Measurements from ENCODE around the gene FST.

FST gene

DNA sequence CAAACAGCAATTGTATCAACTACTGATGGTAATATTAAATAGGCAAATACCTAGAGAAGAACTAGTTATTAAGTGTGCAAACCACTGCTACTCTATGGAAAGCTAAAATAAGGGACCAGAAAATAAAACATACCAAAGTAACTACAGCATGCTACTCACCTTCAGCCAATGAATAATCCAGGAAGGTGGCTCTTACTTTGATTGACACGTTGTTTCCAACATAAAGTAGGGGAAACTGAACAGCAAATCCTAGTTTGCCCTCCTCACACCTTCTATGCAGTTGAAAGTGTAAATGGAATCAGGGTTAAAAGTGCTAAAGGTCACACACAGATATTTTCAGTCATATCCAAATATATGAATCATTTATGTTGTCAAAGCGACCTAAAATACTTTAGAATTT is 5.1 kb upstream of the FST start:
- DNase-seq, result no peak

DNA sequence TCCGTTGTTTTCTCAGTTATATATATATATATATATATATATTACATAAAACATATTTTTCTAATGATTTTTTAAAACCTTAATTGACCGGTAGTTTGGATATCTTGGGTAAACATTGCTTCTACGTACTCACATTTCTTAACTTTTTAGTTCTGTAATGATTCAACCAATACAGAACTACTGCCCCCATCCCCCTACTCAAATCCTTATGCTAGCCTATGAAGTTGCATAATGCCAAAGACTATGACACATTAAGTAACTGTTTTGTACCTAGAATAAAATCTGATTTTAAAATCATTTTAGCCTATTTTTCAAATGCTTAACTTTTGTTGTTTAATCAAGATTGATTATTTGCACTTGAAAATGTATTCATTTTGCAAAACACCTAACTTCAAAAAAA is 4.4 kb upstream of the FST start:
- DNase-seq, result no peak

DNA sequence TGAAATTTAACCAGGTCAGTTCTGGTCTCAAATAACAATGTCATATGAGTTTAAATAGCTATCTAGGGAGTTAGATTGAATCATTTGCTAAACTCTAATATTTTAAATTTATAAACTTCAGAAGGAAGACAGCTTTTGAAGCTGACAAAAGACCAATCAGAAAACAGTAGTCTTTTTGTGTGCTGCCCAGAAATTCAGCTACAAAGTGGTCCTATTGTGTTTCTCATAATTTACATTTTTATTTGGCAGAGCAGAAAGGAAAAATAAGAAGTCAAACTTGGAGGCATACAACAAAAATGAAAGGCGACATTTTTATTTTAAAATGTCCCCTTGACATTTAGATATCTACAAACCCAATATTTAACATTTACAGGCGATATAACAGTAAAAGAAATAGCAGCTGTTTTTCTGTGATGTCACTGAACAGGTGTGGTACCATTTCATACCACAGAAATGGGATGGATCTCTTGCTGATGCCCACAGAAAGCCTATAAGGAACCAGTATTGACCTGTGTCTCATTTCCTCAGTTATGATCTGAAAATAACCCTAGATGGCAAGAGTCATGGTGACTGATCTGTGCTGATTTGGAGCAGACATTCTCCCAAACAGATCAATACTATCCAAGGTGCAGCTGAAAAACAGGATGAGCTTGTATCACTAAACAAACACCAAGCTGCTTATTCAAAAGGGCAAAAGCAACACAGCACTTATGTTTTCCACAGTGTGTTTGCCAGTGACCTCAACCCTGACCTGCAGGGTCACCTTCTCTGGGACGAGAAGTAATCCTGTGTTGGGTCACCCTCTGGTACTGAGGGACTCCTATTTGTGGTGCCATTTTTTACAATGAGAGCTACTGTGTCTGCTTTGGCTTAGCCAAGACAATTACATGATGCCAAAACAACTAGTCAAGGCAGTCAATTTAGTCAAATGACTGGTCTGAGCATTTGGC is 3.6 kb upstream of the FST start:
- DNase-seq, result no peak

DNA sequence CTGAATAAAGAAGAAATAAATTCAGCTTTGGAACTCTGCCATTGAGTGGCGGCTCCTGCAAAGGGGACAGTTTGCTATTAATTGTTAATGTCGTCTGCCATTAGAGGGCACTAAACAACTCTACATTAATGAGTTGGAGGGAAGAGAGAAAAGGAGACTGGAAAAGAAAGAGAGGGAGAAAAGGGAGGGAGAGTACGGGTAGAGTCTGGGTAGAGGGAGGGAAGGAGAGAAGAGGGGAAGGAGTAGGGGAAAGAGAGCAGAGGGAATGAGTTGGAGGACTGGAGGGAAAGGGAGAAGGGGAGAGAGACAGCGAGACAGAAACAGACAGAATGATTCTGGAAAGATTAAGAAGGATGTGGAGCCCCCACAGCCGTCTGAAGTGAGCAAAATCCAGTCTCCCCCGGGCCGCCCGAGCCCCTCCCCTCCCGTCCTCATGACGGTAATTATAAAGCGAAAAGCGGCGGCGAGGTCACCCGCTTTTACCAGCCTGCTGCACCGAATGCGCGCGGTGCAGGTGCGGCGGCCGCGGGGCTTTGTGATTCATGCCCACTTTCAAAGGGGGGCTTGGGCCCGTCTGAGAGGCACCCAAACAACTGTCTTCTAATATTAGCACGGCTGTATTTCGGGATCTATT is 1.9 kb upstream of the FST start:
- no peak for DNase-seq

DNA sequence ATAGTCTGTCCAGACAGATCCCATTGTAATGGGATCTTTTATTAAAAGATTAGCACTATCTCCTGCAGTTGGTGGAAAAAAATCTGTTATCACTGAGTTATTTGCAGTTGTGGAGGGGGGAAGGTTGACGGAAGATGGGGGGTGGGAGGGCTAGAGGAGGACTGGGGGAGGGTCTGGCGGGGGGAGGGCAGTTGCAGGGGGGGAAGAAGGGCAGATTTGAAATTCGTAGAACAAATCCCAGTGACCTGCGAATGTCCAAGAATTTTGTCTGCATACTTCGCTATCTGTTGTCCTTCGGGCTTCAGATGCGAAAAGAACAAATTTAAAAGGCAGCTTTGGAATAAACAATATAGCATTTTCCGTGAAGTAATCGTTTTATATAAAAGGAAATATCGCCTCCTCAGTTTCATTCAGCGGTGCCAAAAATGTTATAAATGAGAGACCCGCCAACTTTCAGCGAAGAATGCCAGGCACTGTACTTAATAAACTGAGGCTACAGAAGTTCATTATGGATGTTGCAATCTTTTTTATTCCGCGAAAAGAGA is 1.3 kb upstream of the FST start:
- DNase-seq, result no peak

DNA sequence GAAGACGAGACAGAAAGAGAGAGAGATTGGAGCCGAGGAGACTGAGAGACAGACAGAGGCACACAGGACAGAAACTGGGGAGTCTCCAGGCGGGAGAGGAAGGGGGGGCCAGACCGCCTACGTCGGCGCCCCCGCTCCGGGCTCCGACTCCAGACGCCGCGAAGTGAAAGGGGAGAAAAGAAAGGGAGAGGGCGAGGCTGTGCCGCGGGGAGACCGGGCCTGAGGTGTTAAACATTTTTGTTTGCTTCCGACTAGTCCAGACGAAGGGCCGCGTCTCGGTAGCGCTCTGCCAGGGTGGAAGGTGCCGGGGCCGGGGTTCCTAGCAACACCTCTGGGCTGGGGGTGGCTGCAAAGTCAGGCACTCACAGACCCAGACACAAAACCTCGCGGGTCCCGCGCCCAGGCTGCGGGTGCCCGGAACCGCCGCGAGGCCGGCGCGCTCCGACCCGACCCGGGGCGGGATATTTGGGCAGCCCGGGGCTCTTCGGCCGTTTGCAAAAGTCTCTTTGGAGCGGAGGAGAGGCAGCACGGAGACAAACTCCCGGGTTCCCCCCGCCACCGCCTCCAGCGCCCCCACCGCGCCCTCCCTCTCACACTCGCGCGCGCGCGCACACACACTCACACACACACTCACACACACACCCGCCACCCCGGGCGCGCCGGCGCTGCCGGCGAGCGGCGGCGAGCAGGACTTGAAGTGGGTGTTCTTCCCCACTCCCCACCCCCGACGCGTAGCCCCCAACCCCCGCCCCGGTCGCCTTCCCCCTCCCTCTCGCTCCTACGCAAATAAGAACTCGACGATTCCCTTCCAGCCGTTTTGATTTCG is 626 bp upstream of the FST start:
- DNase-seq, result no peak

DNA sequence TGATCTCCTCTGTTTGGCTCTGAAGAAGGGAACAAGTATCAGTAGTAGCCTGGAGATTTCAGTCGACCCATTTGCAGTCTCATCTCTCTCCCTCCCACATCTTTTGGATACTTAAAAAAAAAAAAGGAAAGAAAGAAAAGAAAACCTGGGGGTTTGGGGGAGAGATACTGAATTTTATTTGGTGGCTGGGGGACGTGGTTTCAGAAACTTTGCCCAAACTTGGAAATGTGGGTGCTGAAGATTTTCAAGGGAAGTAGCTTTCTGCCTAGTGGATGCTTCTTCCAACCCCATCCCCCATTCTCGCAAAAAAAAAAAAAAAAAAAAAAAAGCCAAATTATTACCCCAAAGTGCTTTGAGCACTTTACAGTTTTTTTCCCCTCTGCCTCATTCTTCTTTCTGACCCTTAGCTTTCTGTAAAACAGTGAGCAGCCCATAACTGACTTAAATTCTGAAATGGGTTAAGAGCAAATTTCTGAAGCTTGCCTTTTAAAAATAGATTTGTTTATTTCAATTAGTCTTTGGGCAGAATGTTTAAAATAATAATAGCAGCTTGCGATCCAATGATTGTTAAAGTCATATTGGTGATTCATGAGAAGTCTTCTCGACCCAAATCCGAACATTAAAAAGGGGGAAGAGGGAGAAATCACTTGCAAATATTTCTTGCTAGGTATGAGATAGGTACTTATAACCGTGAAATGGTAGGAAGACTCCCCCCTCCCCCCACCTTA is 894 bp downstream of the FST start:
- no peak for DNase-seq

DNA sequence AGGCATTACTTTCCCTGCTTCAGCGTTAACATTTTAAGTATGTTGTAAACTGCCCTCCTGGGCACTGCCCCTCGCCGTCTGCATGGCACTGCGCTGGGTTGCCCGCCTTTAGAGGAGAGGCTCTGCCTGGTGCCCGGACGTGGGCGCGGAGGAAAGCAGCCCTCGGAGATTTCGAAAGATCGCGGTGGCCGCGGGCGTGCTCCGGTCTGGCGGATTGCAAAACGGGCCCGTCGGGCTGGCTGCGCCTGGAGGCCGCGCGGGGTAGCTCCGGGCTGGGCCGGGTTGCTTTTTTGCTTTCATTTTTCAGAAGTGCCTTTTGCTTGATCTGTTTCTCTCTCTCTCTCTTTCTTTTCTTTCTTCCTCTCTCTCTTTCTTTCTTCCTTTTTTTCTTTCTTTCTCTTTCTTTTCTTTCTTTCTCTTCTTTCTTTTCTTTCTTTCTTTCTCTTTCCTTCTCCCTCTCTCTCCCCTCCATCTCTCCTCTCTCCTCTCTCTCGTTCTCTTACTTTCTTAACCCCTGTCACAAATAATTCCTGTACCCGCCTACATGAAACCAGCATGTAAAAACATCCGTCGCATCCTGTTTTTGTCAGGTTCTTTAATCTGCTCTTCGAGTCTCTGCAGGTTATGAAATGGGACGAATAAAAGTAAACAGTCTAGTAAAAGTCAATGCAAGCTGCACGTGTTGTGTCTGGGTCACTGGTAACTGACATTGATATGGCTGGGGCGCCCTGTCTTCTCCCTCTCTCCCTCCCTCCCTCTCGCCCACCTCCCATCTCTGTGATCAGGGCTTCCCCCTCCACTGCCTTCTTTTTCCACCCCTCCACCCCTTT is 1.7 kb downstream of the FST start:
- DNase-seq, result peak; percentile 7

DNA sequence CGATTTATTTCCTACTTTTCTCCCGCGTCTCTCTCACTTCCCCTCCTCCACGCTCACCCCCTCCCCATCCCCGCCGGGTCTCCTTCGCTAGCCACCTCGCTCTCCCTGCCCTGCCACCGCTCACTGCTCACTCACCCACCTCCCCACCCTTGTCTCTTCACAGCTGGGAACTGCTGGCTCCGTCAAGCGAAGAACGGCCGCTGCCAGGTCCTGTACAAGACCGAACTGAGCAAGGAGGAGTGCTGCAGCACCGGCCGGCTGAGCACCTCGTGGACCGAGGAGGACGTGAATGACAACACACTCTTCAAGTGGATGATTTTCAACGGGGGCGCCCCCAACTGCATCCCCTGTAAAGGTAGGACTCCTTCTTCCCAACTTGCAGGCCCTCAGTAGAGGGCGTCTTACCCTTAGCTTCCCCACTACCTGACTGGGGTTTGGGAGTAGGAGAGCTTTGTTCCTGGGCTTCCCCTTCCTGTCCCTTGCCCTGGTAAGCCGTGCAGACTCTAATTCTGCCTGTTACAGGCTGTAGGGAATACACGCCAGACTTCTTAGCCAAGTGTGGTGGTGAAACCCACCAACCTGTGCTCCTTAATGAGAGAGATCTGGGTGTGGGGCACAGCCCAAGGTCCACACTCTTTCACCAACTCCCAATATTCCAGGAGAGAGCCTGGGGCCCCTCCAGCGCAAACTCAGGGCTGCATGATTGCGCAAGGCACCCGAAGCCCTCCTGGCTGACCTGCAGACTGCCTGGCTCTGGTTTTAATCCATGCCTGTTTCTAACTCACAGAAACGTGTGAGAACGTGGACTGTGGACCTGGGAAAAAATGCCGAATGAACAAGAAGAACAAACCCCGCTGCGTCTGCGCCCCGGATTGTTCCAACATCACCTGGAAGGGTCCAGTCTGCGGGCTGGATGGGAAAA is 2.5 kb downstream of the FST start:
- no peak for DNase-seq

DNA sequence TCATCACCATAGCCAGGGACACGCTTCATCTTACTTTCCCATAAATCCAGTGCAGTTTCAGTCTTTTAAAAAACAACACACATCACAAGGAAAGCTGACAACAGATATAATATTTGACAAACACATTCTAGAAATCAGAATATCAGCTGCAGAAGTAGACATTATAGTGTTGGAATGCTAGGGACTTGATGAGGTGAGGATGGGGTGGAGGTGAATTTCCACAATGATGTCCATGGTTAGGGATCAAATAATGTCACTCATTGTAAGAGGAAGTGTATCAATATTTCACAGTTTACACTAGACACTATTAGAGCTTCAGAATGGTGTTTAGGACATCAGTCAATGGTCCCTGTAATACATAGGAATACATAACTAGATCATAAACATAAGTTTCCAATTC is 7.0 kb downstream of the FST start:
- no peak for DNase-seq

DNA sequence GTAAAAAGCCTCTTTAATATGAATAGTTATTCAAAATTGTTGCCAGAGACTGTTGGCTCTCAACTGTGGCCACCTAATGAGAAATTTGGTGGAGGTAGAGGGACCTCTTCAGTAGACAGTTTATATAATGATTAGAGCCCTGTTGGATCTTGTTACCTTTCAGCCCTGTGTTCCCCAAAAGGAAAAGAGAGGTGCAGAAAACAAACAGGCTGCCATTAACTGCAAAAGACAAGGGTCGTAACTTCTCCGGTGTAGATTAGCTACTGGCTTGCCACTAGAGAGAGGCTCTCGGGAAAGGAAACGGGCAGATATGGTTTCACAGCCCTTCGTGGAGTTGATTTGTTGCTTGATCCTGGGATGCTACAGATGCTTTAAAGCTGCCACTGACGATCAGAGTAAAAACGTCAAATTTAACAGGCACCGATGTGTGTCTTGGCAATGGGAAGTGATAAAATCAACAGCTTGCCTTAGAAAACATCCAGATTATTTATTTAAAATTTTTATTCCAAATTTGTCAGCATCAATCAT is 7.8 kb downstream of the FST start:
- no peak for DNase-seq

DNA sequence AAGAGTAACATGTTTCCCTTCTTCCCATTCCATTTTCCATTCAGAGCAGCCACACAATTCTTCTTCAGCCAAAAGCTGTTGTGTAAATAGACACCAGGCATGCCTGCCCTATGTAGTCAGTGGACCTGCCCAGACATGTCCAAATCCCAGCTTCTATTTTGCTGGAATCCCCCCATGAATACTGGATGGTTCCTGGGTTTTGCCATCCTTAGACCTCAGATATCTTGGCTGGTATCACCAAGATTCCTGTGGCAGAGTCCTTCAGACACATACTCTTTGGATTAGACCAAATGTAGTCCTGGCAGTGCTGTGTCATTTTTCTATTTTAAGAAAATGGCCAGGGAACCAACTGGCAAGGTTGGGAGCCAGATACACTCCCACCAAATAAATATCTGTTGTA is 10.3 kb downstream of the FST start:
- DNase-seq, result no peak

DNA sequence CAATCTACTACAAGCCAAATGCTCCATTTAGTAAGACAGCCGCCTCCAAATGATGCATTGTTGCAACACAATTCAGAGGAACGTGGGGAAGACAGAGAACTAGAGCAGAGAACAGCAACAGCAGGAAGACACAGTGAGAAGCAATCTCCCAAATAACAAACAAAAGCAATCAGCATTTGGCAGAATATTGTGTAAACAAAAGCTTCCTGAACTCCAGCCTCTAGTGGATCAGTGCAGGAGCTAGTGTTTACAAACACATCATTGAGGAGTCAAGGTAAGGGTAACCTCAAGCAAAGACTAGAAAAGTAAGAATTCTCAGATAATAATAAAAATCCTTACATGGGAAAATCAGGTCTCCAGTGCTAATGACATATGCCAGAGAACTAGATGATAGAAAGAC is 20.6 kb downstream of the FST start:
- no peak for DNase-seq

DNA sequence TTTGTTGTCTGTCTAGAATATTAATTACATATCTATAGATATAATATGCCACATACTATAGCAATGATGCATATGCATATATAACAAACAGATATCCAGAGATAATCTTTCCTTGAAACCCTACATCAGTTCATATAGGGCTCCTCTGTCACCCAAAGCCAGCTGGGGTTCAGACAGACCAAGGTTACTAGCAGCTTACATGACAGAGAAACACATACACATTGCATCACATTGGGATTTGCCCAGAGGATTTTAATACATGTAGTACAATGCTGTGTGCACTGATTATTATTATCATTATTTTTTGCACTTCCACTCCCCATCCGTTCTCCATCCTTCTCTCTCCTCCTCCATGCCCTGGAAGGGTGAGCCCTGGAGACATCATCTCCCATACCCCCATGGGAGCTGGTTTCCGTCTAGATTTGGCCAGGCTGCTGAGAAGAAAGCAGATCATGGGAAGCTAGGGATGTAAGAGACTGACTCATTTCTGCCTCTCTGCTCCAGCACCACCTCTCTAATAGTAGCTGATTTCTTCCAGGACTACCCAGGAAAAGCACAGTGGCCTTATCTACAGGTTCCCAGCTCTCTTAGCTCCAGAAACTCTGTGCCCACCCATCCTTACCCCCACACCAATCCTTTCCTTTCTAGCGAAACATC is 23.3 kb downstream of the FST start:
- DNase-seq, result no peak

DNA sequence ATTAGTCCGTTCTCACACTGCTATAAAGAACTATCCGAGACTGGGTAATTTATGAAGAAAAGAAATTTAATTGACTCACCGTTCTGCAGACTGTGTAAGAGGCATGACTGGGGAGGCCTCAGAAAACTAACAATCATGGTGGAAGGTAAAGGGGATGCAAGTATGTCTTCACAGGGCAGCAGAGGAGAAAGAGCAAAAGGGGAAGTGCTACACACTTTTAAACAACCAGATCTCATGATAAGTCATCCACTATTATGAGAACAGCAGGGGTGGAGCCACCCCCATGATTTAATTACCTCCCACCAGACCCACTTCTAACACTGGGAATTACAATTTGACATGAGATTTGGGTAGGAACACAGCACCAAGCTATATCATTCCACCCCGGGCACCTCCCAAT is 26.6 kb downstream of the FST start:
- no peak for DNase-seq

DNA sequence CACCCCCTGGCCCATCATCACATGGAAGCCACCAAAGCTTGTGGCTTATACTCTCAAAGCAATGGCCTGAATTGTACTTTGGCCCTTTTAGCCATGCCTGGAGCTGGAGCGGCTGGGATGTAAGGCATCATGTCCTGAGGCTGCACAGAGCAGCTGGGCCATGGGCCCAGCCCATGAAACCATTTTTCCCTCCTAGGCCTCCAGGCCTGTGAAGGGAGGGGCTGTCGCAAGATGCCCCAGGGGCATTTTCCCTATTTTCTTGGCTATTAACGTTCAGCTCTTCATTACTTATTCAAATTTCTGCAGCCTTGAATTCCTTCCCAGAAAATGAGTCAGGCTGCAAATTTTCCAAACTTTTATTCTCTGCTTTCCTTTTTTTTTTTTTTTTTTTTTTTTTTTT is 27.7 kb downstream of the FST start:
- no peak for DNase-seq

DNA sequence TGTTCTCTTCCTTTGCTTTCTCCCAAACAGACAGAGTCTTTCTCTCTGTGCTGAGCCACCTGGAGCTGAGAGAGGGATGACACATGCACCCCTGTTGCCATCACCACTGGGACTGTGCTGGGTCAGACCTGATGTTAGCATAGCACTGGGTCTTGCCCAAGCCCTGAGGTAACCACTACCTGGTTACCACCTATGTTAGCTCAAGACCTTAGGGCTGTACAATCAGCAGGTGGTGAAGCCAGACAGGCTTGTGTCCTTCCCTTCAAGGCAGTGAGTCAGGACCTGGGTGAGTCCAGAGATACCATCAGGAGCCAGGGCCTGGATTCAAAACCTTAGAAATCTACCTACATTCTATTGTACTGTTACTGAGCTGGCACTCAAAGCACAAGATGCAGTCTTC is 32.1 kb downstream of the FST start:
- no peak for DNase-seq

DNA sequence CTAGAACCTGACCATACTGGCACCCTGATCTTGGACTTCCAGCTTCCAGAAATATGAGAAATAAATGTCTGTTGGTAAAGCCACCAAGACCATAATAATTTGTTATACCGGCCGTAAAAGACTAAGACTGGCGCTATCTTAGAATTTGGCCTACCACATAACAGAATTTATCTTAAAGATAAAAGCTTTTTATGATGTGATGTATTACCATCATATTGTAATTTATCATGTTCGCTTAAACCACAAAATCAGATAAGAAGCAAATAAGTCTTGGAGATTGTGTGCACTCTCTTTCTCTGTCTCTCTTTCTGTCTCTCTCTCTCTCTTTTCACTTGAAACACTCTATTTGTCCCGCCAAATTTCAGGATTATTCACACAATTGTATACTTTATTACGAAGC is 35.6 kb downstream of the FST start:
- no peak for DNase-seq

DNA sequence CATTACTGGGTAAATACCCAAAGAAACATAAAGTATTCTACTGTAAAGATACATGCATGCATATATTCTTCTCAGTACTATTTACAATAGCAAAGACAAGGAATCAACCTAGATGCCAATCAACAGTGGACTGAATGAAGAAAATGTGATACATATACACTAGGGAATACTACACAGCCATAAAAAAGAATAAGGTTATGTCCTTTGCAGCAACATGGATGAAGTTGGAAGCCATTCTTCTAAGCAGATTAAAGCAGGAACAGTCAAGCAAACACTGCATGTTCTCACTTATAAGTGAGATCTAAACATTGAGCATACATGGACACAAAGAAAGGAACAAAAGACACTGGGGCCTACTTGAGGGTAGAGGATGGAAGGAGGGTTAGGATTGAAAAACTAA is 40.4 kb downstream of the FST start:
- DNase-seq, result no peak

All from effector CD8-positive, alpha-beta T cell (primary cell).